GM15510 (cell line): ENCODE measurements around the gene PDZD8.

ENCODE experiments used
- POLR2A ChIP-seq: IDR thresholded peaks from 3 replicates; pipeline ENCODE4 v1.6.1; 2011; ENCODE audit warnings: borderline replicate concordance; ENCODE audit not compliant: insufficient read length; ENCODE audit errors: extremely low read depth

PDZD8 gene

GRCh38 chr10:117342641-117343040, 32.6 kb downstream of the PDZD8 start:
- no peak for TF ChIP-seq POLR2A

- TF ChIP-seq POLR2A, result no peak
Measured at GRCh38 chr10:117341061-117341460, 34.2 kb downstream of the PDZD8 start.

GRCh38 chr10:117339979-117340378, 35.3 kb downstream of the PDZD8 start:
- no peak for TF ChIP-seq POLR2A

DNA sequence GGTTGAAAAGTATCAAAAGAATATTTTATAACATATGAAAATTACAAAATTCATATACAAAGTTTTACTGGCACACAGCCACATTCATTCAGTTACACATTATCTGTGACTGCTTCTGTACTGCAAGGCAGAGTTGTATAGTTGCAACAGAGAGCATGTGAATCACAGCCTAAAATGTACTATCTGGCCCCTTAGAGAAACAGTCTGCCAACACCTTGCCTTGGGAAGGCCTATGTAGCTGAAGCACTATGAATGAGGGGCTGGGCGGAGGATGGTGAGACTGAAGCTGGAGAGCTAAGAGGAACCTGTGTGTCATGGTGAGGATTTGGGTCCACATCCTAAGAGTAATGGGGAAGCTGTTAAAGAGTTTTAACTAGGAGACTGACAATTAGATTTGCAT, 35.7 kb downstream of the PDZD8 start:
- no peak for TF ChIP-seq POLR2A

- no peak for TF ChIP-seq POLR2A
Measured at GRCh38 chr10:117334926-117335325, 40.3 kb downstream of the PDZD8 start.

GRCh38 chr10:117334066-117334465, 41.2 kb downstream of the PDZD8 start:
- TF ChIP-seq POLR2A, result no peak

DNA sequence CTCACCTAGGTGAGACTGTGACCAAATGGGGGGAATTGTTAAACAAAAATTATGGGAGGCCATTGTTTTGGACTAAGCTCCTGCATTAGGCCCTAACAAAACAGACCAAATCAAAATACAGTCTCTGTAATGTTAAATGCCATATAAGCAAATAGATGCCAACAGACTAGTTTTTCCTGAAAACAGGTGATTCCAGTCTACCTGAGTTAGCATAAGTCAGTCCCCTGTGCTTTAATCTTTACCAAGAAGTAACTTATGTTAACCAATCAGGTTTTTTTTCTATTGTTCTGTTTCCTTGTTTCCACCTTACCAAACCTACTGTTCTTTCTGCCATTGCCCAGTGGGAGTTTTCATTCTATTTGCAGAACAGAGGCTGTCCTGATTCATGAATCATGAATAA, 48.0 kb downstream of the PDZD8 start:
- no peak for TF ChIP-seq POLR2A

DNA sequence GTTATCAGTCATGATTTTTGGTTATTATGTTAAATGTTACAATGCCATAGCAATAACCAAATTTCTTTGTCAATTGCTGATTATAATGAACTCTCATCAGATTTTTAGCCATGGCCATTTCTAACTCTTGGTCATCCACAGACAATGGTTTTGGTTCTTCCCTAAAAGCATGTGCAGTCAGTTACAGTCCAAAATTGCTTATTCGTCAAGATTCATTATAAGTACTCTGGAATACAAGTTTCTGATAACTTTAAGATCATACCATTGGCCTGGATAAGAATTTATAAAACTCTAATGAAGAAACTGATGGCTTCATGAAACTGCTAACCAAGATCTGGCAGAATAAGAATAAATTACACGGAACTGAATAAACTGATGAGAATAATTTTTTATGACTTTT, 50.9 kb downstream of the PDZD8 start:
- TF ChIP-seq POLR2A, result no peak

- no peak for TF ChIP-seq POLR2A
Measured at GRCh38 chr10:117322260-117322659, 53.0 kb downstream of the PDZD8 start.

DNA sequence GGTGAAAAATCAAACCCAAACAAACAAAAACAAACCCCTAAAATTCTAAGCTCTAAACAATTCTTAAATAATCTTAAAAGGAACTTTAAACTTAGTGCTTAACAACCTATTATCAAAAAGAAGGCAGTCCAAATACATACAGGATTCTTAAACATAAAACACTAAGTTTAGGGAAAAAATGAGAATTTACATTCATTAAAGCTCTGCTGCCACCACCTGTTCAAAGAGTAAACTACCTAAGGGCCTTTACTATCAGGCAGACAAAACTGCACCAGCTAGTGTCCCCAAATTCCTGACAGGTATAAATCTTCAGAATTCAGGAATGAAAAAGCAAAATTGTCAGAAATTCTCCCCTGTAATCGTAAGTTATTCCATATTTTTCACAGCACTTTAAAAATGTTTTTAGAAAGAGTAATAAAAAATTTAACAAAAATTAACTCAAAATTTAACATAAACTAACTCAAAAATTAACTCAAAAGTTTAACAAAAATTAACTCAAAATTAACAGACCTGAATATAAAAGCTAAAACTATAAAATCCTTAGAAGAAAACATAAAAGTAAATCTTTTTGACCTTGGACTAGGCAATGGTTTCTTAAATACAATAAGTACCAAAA, 55.1 kb downstream of the PDZD8 start:
- TF ChIP-seq POLR2A, result no peak

- no peak for TF ChIP-seq POLR2A
Measured at GRCh38 chr10:117318909-117319308, 56.3 kb downstream of the PDZD8 start.

- no peak for TF ChIP-seq POLR2A
Measured at GRCh38 chr10:117316701-117317100, 58.5 kb downstream of the PDZD8 start.

- TF ChIP-seq POLR2A, result no peak
Measured at GRCh38 chr10:117313641-117314040, 61.6 kb downstream of the PDZD8 start.

DNA sequence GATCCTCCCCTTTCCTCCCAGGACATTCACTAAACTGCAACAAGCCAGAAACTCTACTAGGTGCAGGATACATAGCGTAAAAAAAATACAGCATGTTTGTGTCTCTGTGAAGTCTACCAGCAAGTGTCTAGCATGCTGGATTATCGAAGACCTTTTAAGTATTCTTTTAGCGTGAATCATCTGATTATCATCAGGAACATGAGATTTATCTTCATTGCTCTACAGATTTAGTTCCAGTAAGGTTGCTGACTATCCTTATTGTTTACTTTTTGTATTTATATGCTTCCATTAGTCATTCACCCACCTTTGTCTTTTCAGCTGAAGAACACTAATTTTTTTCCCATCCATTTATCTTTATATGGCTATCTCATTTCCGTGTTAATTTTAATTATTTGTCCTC, 62.8 kb downstream of the PDZD8 start:
- TF ChIP-seq POLR2A, result no peak

DNA sequence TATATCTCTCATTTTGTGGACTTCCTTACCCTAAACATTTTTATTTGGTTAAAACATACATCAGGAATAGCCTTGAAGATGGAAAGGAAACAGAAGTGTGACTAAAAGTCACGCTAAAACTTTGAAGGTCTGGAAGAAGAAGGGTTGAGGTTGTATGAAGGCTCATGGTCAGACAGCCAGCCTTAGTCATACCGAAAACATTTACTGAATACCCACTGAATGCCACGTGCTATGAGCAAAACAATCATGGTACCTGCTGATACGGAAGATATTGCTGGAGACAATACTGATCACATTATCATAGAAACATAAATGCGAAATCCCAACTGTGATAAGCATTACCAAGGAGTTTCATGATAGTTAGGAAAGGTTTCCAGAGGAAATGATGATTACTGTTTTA, 64.0 kb downstream of the PDZD8 start:
- TF ChIP-seq POLR2A, result no peak

DNA sequence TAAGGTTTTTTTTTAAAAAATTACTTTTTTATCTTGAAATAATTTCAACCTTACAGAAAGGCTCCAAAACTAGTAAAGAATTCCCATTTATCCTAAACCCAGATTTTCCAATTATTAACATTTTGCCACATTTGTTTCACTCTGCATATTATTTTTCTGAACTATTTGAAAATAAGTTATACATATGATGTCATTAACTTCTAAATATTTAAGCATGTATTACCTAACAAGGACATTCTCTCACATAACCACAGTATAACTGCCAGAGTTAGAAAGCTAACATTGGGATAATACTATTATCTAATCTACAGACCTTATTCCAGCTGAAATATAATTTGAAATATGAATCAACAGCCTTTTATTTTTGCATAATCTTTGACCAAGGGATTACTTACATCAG, 68.6 kb downstream of the PDZD8 start:
- TF ChIP-seq POLR2A, result no peak

DNA sequence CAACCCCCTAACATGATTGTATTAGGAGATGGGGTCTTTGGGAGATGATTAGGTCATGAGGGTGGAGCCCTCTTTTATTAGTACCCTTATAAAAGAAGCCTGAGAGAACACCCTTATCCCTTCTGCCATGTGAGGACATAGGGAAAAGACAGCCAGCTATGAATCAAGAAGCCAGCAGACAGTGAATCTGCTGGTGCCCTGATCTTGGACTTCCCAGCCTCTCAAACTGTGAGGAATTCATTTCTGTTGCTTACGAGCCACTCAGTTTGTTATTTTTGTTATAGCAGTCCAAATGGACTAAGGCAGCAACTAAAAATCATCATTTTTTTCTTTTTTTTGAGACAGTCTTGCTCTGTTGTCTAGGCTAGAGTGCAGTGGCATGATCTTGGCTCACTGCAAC, 74.6 kb downstream of the PDZD8 start:
- no peak for TF ChIP-seq POLR2A
